Uterus (tissue), 4 donors: ENCODE data around the gene COL15A1. TPM values are rescaled to one million over a fixed set of nuclear protein-coding genes. Genes with fewer than 3 reads are reported as not detected.

Source experiments
- DNase-seq, 2 donors: peaks; one replicate each; pipeline ENCODE4 v3.0.0-alpha.2; 2019 to 2020
- H3K27ac ChIP-seq, 2 donors: fragments of 200-600 bp; sonication (generic); 1 replicate in 1 of 2; 2 replicates in 1 of 2; pipeline ENCODE4 v1.5.1; 2016 to 2018
- H3K27me3 ChIP-seq, 2 donors: fragments of 200-600 bp; sonication (generic); one replicate each; pipeline ENCODE4 v1.5.1; 2018 to 2019; ENCODE audit warnings: control low read depth in 1 of 2
- H3K36me3 ChIP-seq, 2 donors: fragments of 200-600 bp; sonication (generic); one replicate each; pipeline ENCODE4 v1.5.1; 2019; ENCODE audit warnings: control low read depth in 1 of 2
- H3K4me1 ChIP-seq, 2 donors: fragments of 200-600 bp; sonication (generic); one replicate each; pipeline ENCODE4 v1.5.1; 2018 to 2019; ENCODE audit warnings: control low read depth in 1 of 2
- H3K4me3 ChIP-seq, 2 donors: fragments of 200-600 bp; sonication (generic); 1 replicate in 1 of 2; 2 replicates in 1 of 2; pipeline ENCODE4 v1.5.1; 2018 to 2019; ENCODE audit warnings: mild to moderate bottlenecking in 1 of 2
- H3K9me3 ChIP-seq, 2 donors: fragments of 200-600 bp; sonication (generic); one replicate each; pipeline ENCODE4 v1.5.1; 2019; ENCODE audit warnings: control low read depth in 1 of 2
- POLR2A ChIP-seq, 2 donors: fragments of 450-650 bp; IDR thresholded peaks; one replicate each; pipeline ENCODE4 v1.6.1; 2016; ENCODE audit warnings: antibody characterized with exemption in 2 of 2, mild to moderate bottlenecking in 1 of 2, moderate library complexity in 1 of 2
- intact Hi-C: fragments of 100-400 bp; cut with DNase I; formaldehyde crosslinking; loops from one replicate; pipeline ENCODE4 v1.15.1; 2023; ENCODE audit warnings: low total_unique reads
- total RNA-seq, 4 donors: library from RNA; depleted of rRNA in 3 of 4; stranded (reverse); fragments of >200 nt in 3 of 4; gene quantifications; one replicate each; pipeline versions ENCODE4 v1.1.0 to v1.2.4, GENCODE V29; 2014 to 2023
- TF ChIP-seq, protein P1 (sequence below), 4 experiments: fragments of 200-600 bp in 2 of 4; fragments of 450-650 bp in 2 of 4; sonication (generic) in 2 of 4; IDR thresholded peaks; one replicate each; pipeline ENCODE4 v1.5.1; 2016 to 2019; ENCODE audit warnings: antibody characterized with exemption in 4 of 4, mild to moderate bottlenecking in 2 of 4, moderate library complexity in 1 of 4
- donor health status: DM: yes; HTN: yes; CAD: no.

The COL15A1 gene
- total RNA-seq, 4 donors from 2014 or later = 20.3 to 160 (median 50.4) TPM

DNA sequence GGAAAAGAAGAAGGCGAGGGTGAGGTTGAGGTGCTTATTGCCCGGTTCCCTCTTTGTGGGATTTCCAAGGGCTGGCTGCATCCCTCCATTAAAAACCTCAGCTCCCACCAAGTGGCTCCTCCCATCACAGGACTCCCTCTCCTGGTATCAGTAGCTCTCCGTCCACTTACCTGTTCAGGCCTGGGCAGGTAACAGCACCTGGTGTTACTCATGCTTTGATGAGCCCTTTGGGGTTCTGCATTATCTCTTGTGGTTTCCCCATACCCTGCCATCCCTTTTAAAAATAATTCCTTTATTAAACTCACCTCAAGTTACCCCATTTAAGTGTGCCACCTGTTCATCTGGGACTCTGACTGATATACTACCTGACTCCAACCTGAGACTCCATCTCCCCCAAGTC, 143.8 kb downstream of the COL15A1 start:
- H3K36me3 ChIP-seq = no peaks in the 10 kb centered on the region
- no peaks in the 10 kb centered on the region for H3K27me3 ChIP-seq
- no peaks in the 10 kb centered on the region for H3K4me1 ChIP-seq
- no peaks in the 10 kb centered on the region for H3K9me3 ChIP-seq
- no peak for DNase-seq
- TF ChIP-seq, protein P1, sequence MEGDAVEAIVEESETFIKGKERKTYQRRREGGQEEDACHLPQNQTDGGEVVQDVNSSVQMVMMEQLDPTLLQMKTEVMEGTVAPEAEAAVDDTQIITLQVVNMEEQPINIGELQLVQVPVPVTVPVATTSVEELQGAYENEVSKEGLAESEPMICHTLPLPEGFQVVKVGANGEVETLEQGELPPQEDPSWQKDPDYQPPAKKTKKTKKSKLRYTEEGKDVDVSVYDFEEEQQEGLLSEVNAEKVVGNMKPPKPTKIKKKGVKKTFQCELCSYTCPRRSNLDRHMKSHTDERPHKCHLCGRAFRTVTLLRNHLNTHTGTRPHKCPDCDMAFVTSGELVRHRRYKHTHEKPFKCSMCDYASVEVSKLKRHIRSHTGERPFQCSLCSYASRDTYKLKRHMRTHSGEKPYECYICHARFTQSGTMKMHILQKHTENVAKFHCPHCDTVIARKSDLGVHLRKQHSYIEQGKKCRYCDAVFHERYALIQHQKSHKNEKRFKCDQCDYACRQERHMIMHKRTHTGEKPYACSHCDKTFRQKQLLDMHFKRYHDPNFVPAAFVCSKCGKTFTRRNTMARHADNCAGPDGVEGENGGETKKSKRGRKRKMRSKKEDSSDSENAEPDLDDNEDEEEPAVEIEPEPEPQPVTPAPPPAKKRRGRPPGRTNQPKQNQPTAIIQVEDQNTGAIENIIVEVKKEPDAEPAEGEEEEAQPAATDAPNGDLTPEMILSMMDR (IDR thresholded peaks at IDR 0.05) = no peak
- no peak for TF ChIP-seq POLR2A (IDR thresholded peaks at IDR 0.05)
- intact Hi-C loops = no loop called here
- H3K4me3 ChIP-seq = no peak overlapping the region
- no peak overlapping the region for H3K27ac ChIP-seq

DNA sequence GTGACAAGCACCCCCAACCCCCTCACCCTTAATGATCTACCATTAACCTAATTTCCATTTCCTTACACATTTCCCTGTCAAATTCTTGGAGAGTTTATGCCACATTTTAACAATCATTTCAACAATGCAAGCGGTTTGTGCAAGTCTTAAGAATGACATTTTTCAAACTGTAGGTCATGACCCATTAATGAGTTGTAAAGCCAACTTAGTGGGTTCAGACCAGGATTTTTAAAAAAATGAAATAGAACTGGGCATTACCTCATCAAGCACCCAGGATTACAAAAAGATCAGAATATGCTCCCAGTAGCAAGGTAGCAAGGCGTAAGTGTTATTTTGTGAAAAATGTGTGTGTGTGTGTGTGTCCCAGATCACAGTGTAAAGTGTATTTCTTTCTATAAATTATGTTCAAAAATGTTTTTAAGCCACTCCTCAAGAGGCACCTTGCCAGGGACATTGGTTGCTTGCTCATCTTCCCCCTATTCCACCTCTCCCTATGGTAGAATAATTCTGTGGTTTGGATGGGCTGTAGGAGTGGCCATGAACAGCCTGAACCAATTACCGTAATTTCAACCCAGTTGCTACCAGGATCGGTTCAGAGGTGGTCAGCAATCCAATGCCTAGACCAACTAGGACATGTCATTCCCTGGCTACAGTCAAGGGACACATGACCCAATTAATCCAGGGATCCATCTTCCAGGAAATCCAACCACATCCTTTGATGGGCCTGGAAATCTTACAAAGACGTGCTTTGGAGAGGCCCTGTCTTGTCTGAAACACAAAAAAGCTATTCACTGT, 146.8 kb downstream of the COL15A1 start:
- TF ChIP-seq, protein P1 (IDR thresholded peaks at IDR 0.05) = no peak
- TF ChIP-seq POLR2A (IDR thresholded peaks at IDR 0.05) = no peak
- H3K27ac ChIP-seq = no peak overlapping the region
- intact Hi-C loops = no loop called here
- no peaks in the 10 kb centered on the region for H3K27me3 ChIP-seq
- no peak for DNase-seq
- no peaks in the 10 kb centered on the region for H3K36me3 ChIP-seq
- H3K4me1 ChIP-seq = no peaks in the 10 kb centered on the region
- H3K4me3 ChIP-seq = no peak overlapping the region
- H3K9me3 ChIP-seq = no peaks in the 10 kb centered on the region

DNA sequence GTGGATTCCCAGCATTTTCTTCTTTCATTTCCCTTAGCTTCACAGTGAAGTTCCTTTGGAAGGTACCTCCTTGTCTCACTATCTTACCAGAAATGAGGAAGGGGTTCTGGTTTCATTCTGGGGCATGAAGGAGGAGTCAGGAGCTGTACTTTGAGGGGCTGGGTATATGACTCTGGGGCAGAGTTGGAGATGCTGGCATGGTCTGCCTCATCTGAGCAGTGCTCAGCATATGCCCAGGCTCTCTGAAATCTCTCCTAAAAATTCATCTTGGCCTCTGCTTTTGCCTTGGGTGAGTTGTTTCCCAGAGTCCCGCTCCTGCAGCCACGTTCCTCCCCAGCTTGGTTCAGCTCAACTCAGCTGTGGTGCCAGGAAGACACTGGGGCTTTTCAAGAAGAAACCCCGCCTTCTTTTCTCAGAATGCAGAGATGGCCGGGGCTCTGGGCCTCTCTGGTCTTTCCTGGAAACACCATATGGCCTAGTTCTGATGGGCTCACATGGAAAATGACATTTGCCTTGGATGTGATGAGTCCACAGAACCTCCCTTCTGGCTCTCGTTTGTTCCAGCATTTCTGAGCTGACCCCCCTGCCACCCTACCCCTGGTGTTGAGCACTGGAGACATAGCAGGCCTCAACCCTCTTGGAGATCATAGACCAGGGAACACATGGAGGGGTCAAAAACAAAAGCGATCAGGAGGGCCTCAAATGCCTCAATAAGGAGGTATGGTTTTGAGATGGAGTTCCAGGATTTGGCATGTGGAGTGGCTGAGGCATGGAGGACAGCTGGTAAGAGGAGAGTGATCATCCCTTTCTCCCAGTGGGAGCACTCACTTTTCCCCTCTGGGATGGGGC, 149.2 kb downstream of the COL15A1 start:
- Histone ChIP-seq H3K4me3 (no peak overlapping the region), H3K36me3 (no peaks in the 10 kb centered on the region), H3K27me3 (no peaks in the 10 kb centered on the region), H3K27ac (no peak overlapping the region), H3K4me1 (no peaks in the 10 kb centered on the region), H3K9me3 (no peaks in the 10 kb centered on the region)
- no peak for DNase-seq
- intact Hi-C loops = no loop called here
- TF ChIP-seq, protein P1 (IDR thresholded peaks at IDR 0.05) = no peak
- no peak for TF ChIP-seq POLR2A (IDR thresholded peaks at IDR 0.05)

DNA sequence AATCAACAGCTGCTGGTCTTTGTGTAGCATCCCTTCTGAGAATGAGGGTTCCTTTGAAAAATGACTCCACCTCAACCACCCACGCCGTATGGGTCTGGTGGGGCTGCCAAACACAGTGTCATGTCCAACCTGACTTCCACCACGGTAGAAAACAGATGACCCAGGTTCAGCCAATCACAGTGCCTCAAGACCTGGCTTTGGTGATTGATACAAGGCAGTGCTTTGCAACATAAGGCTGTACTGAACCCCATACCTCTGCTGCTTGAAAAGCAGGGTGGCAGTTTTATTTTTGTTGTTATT, 149.7 kb downstream of the COL15A1 start:
- H3K9me3 ChIP-seq = no peaks in the 10 kb centered on the region
- no peaks in the 10 kb centered on the region for H3K27me3 ChIP-seq
- no peak for DNase-seq
- no peak overlapping the region for H3K4me3 ChIP-seq
- no peaks in the 10 kb centered on the region for H3K36me3 ChIP-seq
- H3K27ac ChIP-seq = no peak overlapping the region
- H3K4me1 ChIP-seq = no peaks in the 10 kb centered on the region
- intact Hi-C loops = no loop called here
- TF ChIP-seq, protein P1 (IDR thresholded peaks at IDR 0.05) = no peak
- no peak for TF ChIP-seq POLR2A (IDR thresholded peaks at IDR 0.05)

DNA sequence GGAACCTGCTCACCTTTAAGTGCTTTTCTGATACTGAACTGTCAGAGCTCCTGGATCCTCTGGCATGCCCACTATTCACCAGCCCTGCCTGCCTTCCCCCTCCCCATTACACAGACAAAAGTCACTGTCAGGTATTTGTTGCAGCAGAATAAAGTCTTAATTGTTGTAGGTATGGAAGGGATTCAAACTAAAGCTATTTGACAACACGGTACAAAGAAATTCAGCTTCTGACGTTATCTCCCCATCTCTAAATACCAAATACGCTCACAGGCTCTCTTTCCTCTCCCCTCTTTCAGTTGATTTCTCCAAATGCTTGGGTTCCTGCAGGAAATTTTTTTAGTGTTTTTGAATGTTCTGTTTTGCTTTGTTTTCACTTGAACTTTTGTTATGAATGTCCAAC, 151.9 kb downstream of the COL15A1 start:
- intact Hi-C loops = no loop called here
- no peaks in the 10 kb centered on the region for H3K27me3 ChIP-seq
- TF ChIP-seq, protein P1 (IDR thresholded peaks at IDR 0.05) = no peak
- no peak for TF ChIP-seq POLR2A (IDR thresholded peaks at IDR 0.05)
- H3K9me3 ChIP-seq = no peaks in the 10 kb centered on the region
- no peaks in the 10 kb centered on the region for H3K36me3 ChIP-seq
- no peak for DNase-seq
- no peaks in the 10 kb centered on the region for H3K4me1 ChIP-seq
- no peak overlapping the region for H3K27ac ChIP-seq
- H3K4me3 ChIP-seq = no peak overlapping the region
